CD4-positive, alpha-beta T cell (primary cell): ENCODE measurements around the gene RAMP3. TPM values are rescaled to one million over a fixed set of nuclear protein-coding genes. Genes with fewer than 3 reads are reported as not detected.

Experiments used
- ATAC-seq: fragments of 200-7000 bp; cut with Tn5 transposase; one replicate; pipeline ENCODE4 v1.10.0; 2022; ENCODE audit warnings: mild to moderate bottlenecking; ENCODE audit not compliant: poor library complexity
- CTCF ChIA-PET: fragments of 350-600 bp; sonication (Branson Sonifier 250); formaldehyde crosslinking; loops from one replicate; lab custom pipeline; 2021; ENCODE audit warnings: antibody characterized with exemption, inconsistent platforms; lab: Charles Lee
- POLR2A ChIA-PET: fragments of 350-600 bp; sonication (Branson Sonifier 250); formaldehyde crosslinking; loops from one replicate; lab custom pipeline; 2021; ENCODE audit warnings: antibody characterized with exemption, inconsistent platforms; lab: Charles Lee
- DNase-seq, 14 experiments: peaks; one replicate each; pipeline ENCODE4 v3.0.0-alpha.2; 2013 to 2020; ENCODE audit warnings: mixed read lengths in 2 of 14
- H3K27ac ChIP-seq, 2 donors: one replicate each; pipeline versions ENCODE4 v1.5.1 to v1.7.0; 2013; ENCODE audit warnings: low read length in 2 of 2, low read depth in 1 of 2, mild to moderate bottlenecking in 1 of 2
- H3K27me3 ChIP-seq, 2 experiments: 1 replicate in 1 of 2; 2 replicates in 1 of 2; pipeline versions ENCODE4 v1.6.1 to v1.7.0; 2013; ENCODE audit warnings: low read length in 2 of 2, control low read depth in 1 of 2, mild to moderate bottlenecking in 1 of 2, moderate library complexity in 1 of 2; ENCODE audit not compliant: insufficient read depth in 2 of 2, control insufficient read depth in 1 of 2
- H3K36me3 ChIP-seq: one replicate; pipeline ENCODE4 v1.6.1; 2013; ENCODE audit warnings: low read length, control low read depth; ENCODE audit not compliant: insufficient read depth
- H3K4me1 ChIP-seq: one replicate; pipeline ENCODE4 v1.6.1; 2013; ENCODE audit warnings: low read length, control low read depth; ENCODE audit not compliant: insufficient read depth
- H3K4me3 ChIP-seq: one replicate; pipeline ENCODE4 v1.5.1; 2013; ENCODE audit warnings: mild to moderate bottlenecking, low read length, moderate library complexity
- H3K9me3 ChIP-seq, 2 experiments: 1 replicate in 1 of 2; 2 replicates in 1 of 2; pipeline versions ENCODE4 v1.6.1 to v1.7.0; 2013; ENCODE audit warnings: low read length in 2 of 2, mild to moderate bottlenecking in 2 of 2, control low read depth in 1 of 2, moderate library complexity in 1 of 2; ENCODE audit not compliant: control insufficient read depth in 1 of 2, insufficient read depth in 1 of 2
- H3K27ac Mint-ChIP-seq: one replicate; pipeline ENCODE4 v1.8.0; 2020; ENCODE audit warnings: mixed read lengths
- H3K27me3 Mint-ChIP-seq: one replicate; pipeline ENCODE4 v1.8.0; 2021; ENCODE audit warnings: mixed read lengths
- H3K36me3 Mint-ChIP-seq: one replicate; pipeline ENCODE4 v1.8.0; 2021; ENCODE audit warnings: low read depth, mixed read lengths
- H3K4me1 Mint-ChIP-seq: one replicate; pipeline ENCODE4 v1.8.0; 2021; ENCODE audit warnings: low read depth, mixed read lengths
- H3K4me3 Mint-ChIP-seq: one replicate; pipeline ENCODE4 v1.8.0; 2020; ENCODE audit warnings: mild to moderate bottlenecking, mixed read lengths
- H3K9me3 Mint-ChIP-seq: one replicate; pipeline ENCODE4 v1.8.0; 2020; ENCODE audit warnings: mixed read lengths
- CTCF ChIP-seq: fragments of 200-600 bp; IDR thresholded peaks from one replicate; pipeline ENCODE4 v1.8.0; 2022; ENCODE audit warnings: antibody characterized with exemption, mild to moderate bottlenecking
- intact Hi-C, 2 experiments: fragments of 100-400 bp; cut with DNase I in 1 of 2; cut with micrococcal nuclease in 1 of 2; formaldehyde crosslinking; loops; one replicate each; pipeline versions ENCODE4 v1.15.1 to v1.9.0; 2023 to 2025; cut with DNase I, micrococcal nuclease
- total RNA-seq, 174 experiments: library from RNA in 2 of 174; stranded (reverse) in 2 of 174; gene quantifications; one replicate each; pipeline ENCODE4 v1.2.3 and lab custom pipeline; 2021 to 2026

RAMP3 gene
- total RNA-seq, 2 experiments from 2014 or later = not detected

GRCh38 chr7:45181991-45182855, 24.6 kb downstream of the RAMP3 start:
- H3K27ac ChIP-seq = no peak overlapping the region
- CTCF ChIA-PET = no interaction called here
- no peaks in the 10 kb centered on the region for H3K9me3 ChIP-seq
- intact Hi-C loops = no loop called here
- Mint-ChIP-seq H3K4me3 (no peak overlapping the region), H3K4me1 (no peaks in the 10 kb centered on the region), H3K27ac (no peak overlapping the region), H3K36me3 (no peaks in the 10 kb centered on the region), H3K27me3 (peaks cover 2% of the 10 kb centered on the region), H3K9me3 (no peaks in the 10 kb centered on the region)
- no peak overlapping the region for H3K4me3 ChIP-seq
- H3K4me1 ChIP-seq = no peaks in the 10 kb centered on the region
- no peaks in the 10 kb centered on the region for H3K36me3 ChIP-seq
- POLR2A ChIA-PET = no interaction called here
- ATAC-seq (no peak), DNase-seq (peak in 1 of 14 experiments; percentile 10)
- TF ChIP-seq CTCF = no peak
- no peaks in the 10 kb centered on the region for H3K27me3 ChIP-seq

- peaks cover 3% of the 10 kb centered on the region for H3K27me3 Mint-ChIP-seq
- no peak overlapping the region for H3K27ac Mint-ChIP-seq
- H3K4me3 Mint-ChIP-seq = no peak overlapping the region
- ATAC-seq = no peak
- CTCF ChIA-PET = no interaction called here
- Histone ChIP-seq H3K27me3 (no peaks in the 10 kb centered on the region), H3K9me3 (no peaks in the 10 kb centered on the region), H3K4me3 (no peak overlapping the region), H3K27ac (no peak overlapping the region), H3K36me3 (no peaks in the 10 kb centered on the region), H3K4me1 (no peaks in the 10 kb centered on the region)
- H3K4me1 Mint-ChIP-seq = no peaks in the 10 kb centered on the region
- POLR2A ChIA-PET = no interaction called here
- H3K9me3 Mint-ChIP-seq = no peaks in the 10 kb centered on the region
- intact Hi-C loops = no loop called here
- TF ChIP-seq CTCF = no peak
- H3K36me3 Mint-ChIP-seq = no peaks in the 10 kb centered on the region
- peak in 1 of 14 experiments; percentile 28 for DNase-seq
Measured at GRCh38 chr7:45182856-45183710, 25.5 kb downstream of the RAMP3 start.

- no peaks in the 10 kb centered on the region for H3K36me3 Mint-ChIP-seq
- H3K4me1 Mint-ChIP-seq = no peaks in the 10 kb centered on the region
- intact Hi-C loops = no loop called here
- TF ChIP-seq CTCF = no peak
- H3K4me3 Mint-ChIP-seq = no peak overlapping the region
- no peaks in the 10 kb centered on the region for H3K27me3 ChIP-seq
- ATAC-seq (no peak), DNase-seq (peak in 1 of 14 experiments; percentile 29)
- H3K9me3 Mint-ChIP-seq = no peaks in the 10 kb centered on the region
- no peaks in the 10 kb centered on the region for H3K36me3 ChIP-seq
- no peak overlapping the region for H3K27ac Mint-ChIP-seq
- peaks cover 3% of the 10 kb centered on the region for H3K27me3 Mint-ChIP-seq
- CTCF ChIA-PET = no interaction called here
- no peak overlapping the region for H3K27ac ChIP-seq
- no peaks in the 10 kb centered on the region for H3K9me3 ChIP-seq
- POLR2A ChIA-PET = no interaction called here
- H3K4me3 ChIP-seq = no peak overlapping the region
- H3K4me1 ChIP-seq = no peaks in the 10 kb centered on the region
Measured at GRCh38 chr7:45183711-45184210, 26.2 kb downstream of the RAMP3 start.
